Left ventricle myocardium inferior (tissue), 1 donor: ENCODE results near the gene UBXN11. TPM values are rescaled to one million over a fixed set of nuclear protein-coding genes. Genes with fewer than 3 reads are reported as not detected.

Experiments
- DNase-seq: peaks from one replicate; pipeline ENCODE4 v3.0.0-alpha.2; 2020
- H3K27ac ChIP-seq: fragments of 200-600 bp; replicated peaks from 2 replicates; pipeline ENCODE4 v1.8.0; 2021
- H3K27me3 ChIP-seq: fragments of 200-600 bp; 2 replicates; pipeline ENCODE4 v1.8.0; 2021; ENCODE audit warnings: low read depth
- H3K36me3 ChIP-seq: fragments of 200-600 bp; 2 replicates; pipeline ENCODE4 v1.8.0; 2021
- H3K4me1 ChIP-seq: fragments of 200-600 bp; 2 replicates; pipeline ENCODE4 v1.8.0; 2021
- H3K4me3 ChIP-seq: fragments of 200-600 bp; 2 replicates; pipeline ENCODE4 v1.8.0; 2021; ENCODE audit warnings: mild to moderate bottlenecking, moderate library complexity
- H3K9me3 ChIP-seq: fragments of 200-600 bp; replicated peaks from 2 replicates; pipeline ENCODE4 v1.8.0; 2021
- CTCF ChIP-seq: fragments of 200-600 bp; IDR thresholded peaks from 2 replicates; pipeline ENCODE4 v1.8.0; 2021; ENCODE audit warnings: antibody characterized with exemption, mild to moderate bottlenecking, borderline replicate concordance
- intact Hi-C: fragments of 100-400 bp; cut with micrococcal nuclease; formaldehyde crosslinking; loops from one replicate; pipeline ENCODE4 v1.11.0; 2022
- total RNA-seq: library from RNA; stranded (reverse); fragmentation: NEBNext Ultra II Directional; extraction: Animal tissue kit (Norgen Biotek cat#: 25700); gene quantifications from one replicate; pipeline ENCODE4 v1.2.1, GENCODE V29; 2021
- donor health status: DM: no; HTN: yes; CAD: no; lungs with severe emphysema.

Gene UBXN11
- total RNA-seq, 1 donor from 2014 or later: 11.6 TPM

GRCh38 chr1:26283871-26284596 is 22.4 kb downstream of the UBXN11 start:
- H3K4me1 ChIP-seq: peaks cover 87% of the 10 kb centered on the region
- TF ChIP-seq CTCF: no peak
- intact Hi-C loops: no loop called here
- H3K27me3 ChIP-seq: no peaks in the 10 kb centered on the region
- DNase-seq: no peak
- H3K4me3 ChIP-seq: no peak overlapping the region
- H3K36me3 ChIP-seq: peaks cover 10% of the 10 kb centered on the region
- no peaks in the 10 kb centered on the region for H3K9me3 ChIP-seq
- H3K27ac ChIP-seq: peak overlapping the region; percentile 98

GRCh38 chr1:26283279-26283853 is 23.1 kb downstream of the UBXN11 start:
- no peak for DNase-seq
- no peak for TF ChIP-seq CTCF
- no peaks in the 10 kb centered on the region for H3K27me3 ChIP-seq
- H3K4me1 ChIP-seq: peaks cover 92% of the 10 kb centered on the region
- intact Hi-C loops: no loop called here
- H3K4me3 ChIP-seq: no peak overlapping the region
- H3K27ac ChIP-seq: peak overlapping the region; percentile 98
- peaks cover 10% of the 10 kb centered on the region for H3K36me3 ChIP-seq
- H3K9me3 ChIP-seq: no peaks in the 10 kb centered on the region

- no peak for TF ChIP-seq CTCF
- intact Hi-C loops: no loop called here
- DNase-seq: no peak
- Histone ChIP-seq H3K36me3 (peaks cover 15% of the 10 kb centered on the region), H3K27ac (peak overlapping the region; percentile 98), H3K4me1 (peaks cover 92% of the 10 kb centered on the region), H3K27me3 (no peaks in the 10 kb centered on the region), H3K9me3 (no peaks in the 10 kb centered on the region), H3K4me3 (peak overlapping the region; percentile 92)
These were observed 24.0 kb downstream of the UBXN11 start for GRCh38 chr1:26282401-26282918.

GRCh38 chr1:26281971-26282370 is 24.5 kb downstream of the UBXN11 start:
- peak; percentile 56 for DNase-seq
- Histone ChIP-seq H3K4me3 (peak overlapping the region; percentile 92), H3K27me3 (no peaks in the 10 kb centered on the region), H3K9me3 (no peaks in the 10 kb centered on the region), H3K4me1 (peaks cover 92% of the 10 kb centered on the region), H3K36me3 (peaks cover 20% of the 10 kb centered on the region), H3K27ac (peak overlapping the region; percentile 98)
- intact Hi-C loops: no loop called here
- TF ChIP-seq CTCF: no peak

- peaks cover 92% of the 10 kb centered on the region for H3K4me1 ChIP-seq
These were observed 25.1 kb downstream of the UBXN11 start for GRCh38 chr1:26281091-26281958.

More at GRCh38 chr1:26281091-26281958, 25.1 kb downstream of the UBXN11 start:
- H3K27me3 ChIP-seq: no peaks in the 10 kb centered on the region
- intact Hi-C loops: no loop called here
- peak overlapping the region; percentile 92 for H3K4me3 ChIP-seq
- no peaks in the 10 kb centered on the region for H3K9me3 ChIP-seq
- TF ChIP-seq CTCF: no peak
- peak overlapping the region; percentile 98 for H3K27ac ChIP-seq
- no peak for DNase-seq
- H3K36me3 ChIP-seq: peaks cover 26% of the 10 kb centered on the region
